ENCODE results near the gene AMBP.

The AMBP gene

GRCh38 chr9:114099669-114100270 is 21.7 kb upstream of the AMBP start:
- H3K79me2 ChIP-seq (ENCODE audit: insufficient read depth, low read length), result no peaks in the 10 kb centered on the region
- no peak overlapping the region for H2AFZ ChIP-seq (ENCODE audit: low read length)
- H3K9me3 ChIP-seq (ENCODE audit: low read length), result no peaks in the 10 kb centered on the region; the same call in 1 of the 2 replicates
- H3K9me2 ChIP-seq (ENCODE audit: low read depth, low read length), result no peaks in the 10 kb centered on the region
- H3F3A ChIP-seq (ENCODE audit: insufficient read depth, low read length), result no peaks in the 10 kb centered on the region
- no peak overlapping the region for H3K9ac ChIP-seq (ENCODE audit: low read length)
- TF ChIP-seq EZH2 (IDR thresholded peaks at IDR 0.05; ENCODE audit: borderline replicate concordance, low read length) (no peak), CTCF (IDR thresholded peaks at IDR 0.05; ENCODE audit: low read length) (no peak)
- no peaks in the 10 kb centered on the region for H3K27me3 ChIP-seq (ENCODE audit: insufficient read depth, low read length)
- H3K27ac ChIP-seq (ENCODE audit: low read depth, low read length, poor library complexity, severe bottlenecking), result no peak overlapping the region
- H4K20me1 ChIP-seq (ENCODE audit: insufficient read depth, low read length), result no peaks in the 10 kb centered on the region
- no peak overlapping the region for H3K4me2 ChIP-seq (ENCODE audit: low read length)
- no peaks in the 10 kb centered on the region for H3K36me3 ChIP-seq (ENCODE audit: insufficient read depth, low read length)
- H3K4me3 ChIP-seq (ENCODE audit: low read depth, low read length, poor library complexity, severe bottlenecking), result no peak overlapping the region
- no peaks in the 10 kb centered on the region for H3K4me1 ChIP-seq (ENCODE audit: insufficient read depth, low read length, severe bottlenecking)

GRCh38 chr9:114098936-114099668 is 21.0 kb upstream of the AMBP start, which contains the start of gene KIF12:
Gene KIF12, minus strand, starts transcription at chr9:114099292. Its CDS starts 16 bp downstream, at chr9:114099276.
- Histone ChIP-seq H3K27me3 (ENCODE audit: insufficient read depth, low read length) (no peaks in the 10 kb centered on the region), H3K79me2 (ENCODE audit: insufficient read depth, low read length) (no peaks in the 10 kb centered on the region), H3K9me3 (ENCODE audit: low read length) (no peaks in the 10 kb centered on the region; the same call in 1 of the 2 replicates), H3K4me3 (ENCODE audit: low read depth, low read length, poor library complexity, severe bottlenecking) (no peak within 1 kb of the TSS), H3K27ac (ENCODE audit: low read depth, low read length, poor library complexity, severe bottlenecking) (no peak within 1 kb of the TSS), H3K4me1 (ENCODE audit: insufficient read depth, low read length, severe bottlenecking) (no peaks in the 10 kb centered on the region), H3K4me2 (ENCODE audit: low read length) (no peak within 1 kb of the TSS), H3K36me3 (ENCODE audit: insufficient read depth, low read length) (no peaks in the 10 kb centered on the region), H3K9ac (ENCODE audit: low read length) (no peak within 1 kb of the TSS), H4K20me1 (ENCODE audit: insufficient read depth, low read length) (no peaks in the 10 kb centered on the region), H3F3A (ENCODE audit: insufficient read depth, low read length) (no peaks in the 10 kb centered on the region), H2AFZ (ENCODE audit: low read length) (no peak within 1 kb of the TSS), H3K9me2 (ENCODE audit: low read depth, low read length) (no peaks in the 10 kb centered on the region)
- no peak for TF ChIP-seq EZH2 (IDR thresholded peaks at IDR 0.05; ENCODE audit: borderline replicate concordance, low read length)
- no peak for TF ChIP-seq CTCF (IDR thresholded peaks at IDR 0.05; ENCODE audit: low read length)

- Histone ChIP-seq H3K27ac (ENCODE audit: low read depth, low read length, poor library complexity, severe bottlenecking) (no peak overlapping the region), H3K4me3 (ENCODE audit: low read depth, low read length, poor library complexity, severe bottlenecking) (no peak overlapping the region)
Observed at GRCh38 chr9:114098021-114098935, 20.2 kb upstream of the AMBP start.

More at GRCh38 chr9:114098021-114098935, 20.2 kb upstream of the AMBP start:
- Histone ChIP-seq H3K4me2 (ENCODE audit: low read length) (no peak overlapping the region), H3K9me2 (ENCODE audit: low read depth, low read length) (no peaks in the 10 kb centered on the region), H3K27me3 (ENCODE audit: insufficient read depth, low read length) (no peaks in the 10 kb centered on the region), H3F3A (ENCODE audit: insufficient read depth, low read length) (no peaks in the 10 kb centered on the region), H3K9me3 (ENCODE audit: low read length) (no peaks in the 10 kb centered on the region; the same call in 1 of the 2 replicates), H3K9ac (ENCODE audit: low read length) (no peak overlapping the region), H3K79me2 (ENCODE audit: insufficient read depth, low read length) (no peaks in the 10 kb centered on the region), H3K4me1 (ENCODE audit: insufficient read depth, low read length, severe bottlenecking) (no peaks in the 10 kb centered on the region), H4K20me1 (ENCODE audit: insufficient read depth, low read length) (no peaks in the 10 kb centered on the region), H2AFZ (ENCODE audit: low read length) (no peak overlapping the region), H3K36me3 (ENCODE audit: insufficient read depth, low read length) (no peaks in the 10 kb centered on the region)
- TF ChIP-seq CTCF (IDR thresholded peaks at IDR 0.05; ENCODE audit: low read length) (no peak), EZH2 (IDR thresholded peaks at IDR 0.05; ENCODE audit: borderline replicate concordance, low read length) (no peak)
